GM12872 (cell line): Measurements from ENCODE around the gene TMEM196.

Experiments used
- TF ChIP-seq, protein P1 (sequence below): IDR thresholded peaks from 3 replicates; pipeline ENCODE4 v1.5.1; 2011; ENCODE audit warnings: low read depth, mild to moderate bottlenecking, low read length, moderate library complexity; ENCODE audit not compliant: insufficient read depth

The TMEM196 gene

DNA sequence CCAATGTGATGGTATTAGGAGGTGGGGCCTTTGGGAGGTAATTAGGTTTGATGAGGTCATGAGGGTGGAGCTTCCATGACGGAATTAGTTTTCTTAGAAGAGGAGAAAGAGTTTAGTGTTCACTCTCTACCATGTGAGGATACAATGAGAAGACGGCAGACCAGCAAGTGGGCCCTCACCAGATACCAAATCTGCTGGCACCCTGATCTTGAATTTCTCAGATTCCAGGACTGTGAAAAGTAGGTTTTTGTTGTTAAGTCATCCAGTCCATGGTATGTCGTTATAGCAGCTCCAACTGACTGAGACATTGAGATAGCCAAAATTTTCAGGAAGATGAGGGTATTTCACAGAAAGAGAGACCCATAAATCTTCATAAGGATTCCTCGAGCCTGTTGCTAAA is 3.6 kb upstream of the TMEM196 start:
- TF ChIP-seq, protein P1, sequence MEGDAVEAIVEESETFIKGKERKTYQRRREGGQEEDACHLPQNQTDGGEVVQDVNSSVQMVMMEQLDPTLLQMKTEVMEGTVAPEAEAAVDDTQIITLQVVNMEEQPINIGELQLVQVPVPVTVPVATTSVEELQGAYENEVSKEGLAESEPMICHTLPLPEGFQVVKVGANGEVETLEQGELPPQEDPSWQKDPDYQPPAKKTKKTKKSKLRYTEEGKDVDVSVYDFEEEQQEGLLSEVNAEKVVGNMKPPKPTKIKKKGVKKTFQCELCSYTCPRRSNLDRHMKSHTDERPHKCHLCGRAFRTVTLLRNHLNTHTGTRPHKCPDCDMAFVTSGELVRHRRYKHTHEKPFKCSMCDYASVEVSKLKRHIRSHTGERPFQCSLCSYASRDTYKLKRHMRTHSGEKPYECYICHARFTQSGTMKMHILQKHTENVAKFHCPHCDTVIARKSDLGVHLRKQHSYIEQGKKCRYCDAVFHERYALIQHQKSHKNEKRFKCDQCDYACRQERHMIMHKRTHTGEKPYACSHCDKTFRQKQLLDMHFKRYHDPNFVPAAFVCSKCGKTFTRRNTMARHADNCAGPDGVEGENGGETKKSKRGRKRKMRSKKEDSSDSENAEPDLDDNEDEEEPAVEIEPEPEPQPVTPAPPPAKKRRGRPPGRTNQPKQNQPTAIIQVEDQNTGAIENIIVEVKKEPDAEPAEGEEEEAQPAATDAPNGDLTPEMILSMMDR = no peak

DNA sequence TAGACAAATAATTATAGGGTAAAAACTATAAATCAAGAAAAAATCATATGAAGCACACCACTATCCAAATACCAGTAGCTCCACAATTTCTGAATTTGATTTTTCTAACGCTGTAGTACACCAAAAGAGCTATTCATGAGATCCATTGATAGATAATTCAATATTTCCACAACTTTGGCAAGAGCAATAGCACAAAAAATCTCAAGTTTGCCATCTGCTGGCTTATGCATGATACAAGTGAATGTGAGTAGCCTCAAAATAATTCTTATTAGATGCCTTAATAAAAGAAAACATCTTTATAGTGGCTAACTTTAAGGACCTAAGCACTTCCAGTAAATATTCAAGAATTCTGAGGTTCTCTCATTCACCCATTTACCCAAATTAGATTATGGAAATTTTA is 2.2 kb upstream of the TMEM196 start:
- TF ChIP-seq, protein P1 = no peak

DNA sequence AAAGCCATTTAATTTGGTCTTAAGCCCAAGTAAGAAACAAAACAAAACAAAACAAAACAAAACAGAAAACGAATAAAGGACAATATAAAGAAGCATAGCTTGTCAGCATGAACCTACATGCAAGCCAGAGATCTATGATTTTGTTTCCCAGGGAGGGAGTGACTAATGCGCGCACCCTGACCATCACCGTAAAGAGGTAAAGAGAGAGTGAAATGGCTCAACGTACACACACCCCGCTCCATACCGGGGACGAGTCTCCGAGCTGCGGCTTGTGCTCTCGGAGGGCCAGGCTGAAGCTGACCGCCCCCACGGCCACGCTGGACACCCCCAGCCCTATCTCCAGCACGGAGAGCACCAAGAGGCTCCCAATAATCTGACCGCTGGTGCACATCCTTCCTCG is 1.1 kb downstream of the TMEM196 start:
- TF ChIP-seq, protein P1 = no peak

DNA sequence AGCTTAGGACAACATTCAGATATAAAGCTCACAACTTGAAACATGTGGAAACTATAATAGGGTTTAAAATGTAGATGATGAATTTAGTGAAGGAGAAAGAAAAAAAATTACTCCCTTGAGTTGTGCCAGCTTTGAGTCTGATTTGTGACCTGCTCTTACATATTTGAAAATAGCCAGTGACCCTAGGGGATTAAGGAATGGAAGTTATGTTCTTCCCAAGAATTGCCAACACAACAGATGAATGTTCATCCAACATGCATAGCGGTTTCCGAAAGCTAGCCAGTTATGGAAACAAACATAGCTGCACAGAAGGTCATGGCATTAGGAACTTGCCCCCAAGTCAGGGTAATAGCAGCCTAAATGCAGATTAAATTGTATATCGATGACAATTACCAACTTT is 10.8 kb downstream of the TMEM196 start:
- TF ChIP-seq, protein P1 = no peak

DNA sequence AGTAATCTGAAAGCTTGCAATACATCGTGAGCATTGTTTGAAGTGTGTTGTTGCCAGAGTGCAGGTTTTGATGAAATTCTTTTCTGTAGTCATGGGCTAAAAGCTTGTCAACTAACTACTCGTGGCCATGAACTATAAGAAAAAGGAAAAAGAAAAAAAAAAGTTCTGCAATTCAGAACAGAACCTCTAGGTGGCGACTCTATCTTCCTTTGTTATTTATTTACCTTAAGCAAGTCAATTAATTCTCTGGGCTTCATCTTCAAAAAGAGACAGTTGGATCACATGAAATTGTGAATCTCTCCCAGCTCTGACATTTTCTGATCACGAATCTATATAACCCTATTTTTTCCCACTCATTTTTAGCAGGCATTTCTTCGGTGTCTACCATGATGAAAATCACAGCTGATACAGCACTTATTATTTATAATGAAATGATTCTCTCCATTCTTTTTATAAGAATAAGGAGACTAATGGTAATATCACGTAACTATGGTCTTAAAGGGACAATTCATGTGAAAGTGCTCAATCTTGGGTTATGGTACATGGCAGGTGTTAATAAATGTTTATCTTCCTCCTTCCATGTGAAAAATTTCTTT is 18.8 kb downstream of the TMEM196 start:
- TF ChIP-seq, protein P1 = peak; percentile 69

DNA sequence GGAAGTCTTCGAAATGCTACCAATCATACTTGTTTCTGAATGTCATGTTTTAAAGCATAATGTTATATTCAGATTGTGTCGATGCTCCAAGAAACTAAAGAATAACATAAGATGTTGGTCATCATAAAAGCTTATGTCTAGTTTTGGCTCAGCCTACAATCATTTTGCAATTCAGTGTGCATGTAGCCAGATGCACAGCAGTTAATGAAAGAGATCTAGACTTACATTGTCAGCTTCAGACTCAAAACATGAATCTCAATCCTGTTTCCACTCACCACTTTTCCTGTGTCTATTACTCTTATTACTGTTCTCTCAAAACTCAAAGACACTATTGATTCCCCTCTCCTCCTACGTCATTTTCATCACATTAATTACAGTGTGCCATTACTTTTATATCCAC is 21.4 kb downstream of the TMEM196 start:
- TF ChIP-seq, protein P1 = no peak

DNA sequence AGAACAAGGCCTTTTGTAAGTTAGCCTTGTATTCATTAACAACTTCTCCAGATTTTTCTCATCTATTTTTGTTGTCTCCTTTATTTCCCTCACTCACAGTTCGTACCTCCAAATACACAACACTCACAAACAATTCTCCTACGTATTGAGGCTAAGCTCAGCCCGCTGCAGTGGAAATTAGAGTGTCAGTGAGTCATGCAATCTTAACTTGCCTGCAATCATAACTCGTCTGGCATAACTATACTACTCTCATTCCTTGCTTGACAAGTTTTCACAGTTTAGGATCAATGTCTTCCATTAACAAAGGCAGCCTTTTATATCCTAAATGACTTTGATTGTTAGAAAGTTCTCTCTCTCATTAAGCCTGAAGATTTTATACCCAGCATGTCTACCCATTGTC is 23.8 kb downstream of the TMEM196 start:
- TF ChIP-seq, protein P1 = no peak

DNA sequence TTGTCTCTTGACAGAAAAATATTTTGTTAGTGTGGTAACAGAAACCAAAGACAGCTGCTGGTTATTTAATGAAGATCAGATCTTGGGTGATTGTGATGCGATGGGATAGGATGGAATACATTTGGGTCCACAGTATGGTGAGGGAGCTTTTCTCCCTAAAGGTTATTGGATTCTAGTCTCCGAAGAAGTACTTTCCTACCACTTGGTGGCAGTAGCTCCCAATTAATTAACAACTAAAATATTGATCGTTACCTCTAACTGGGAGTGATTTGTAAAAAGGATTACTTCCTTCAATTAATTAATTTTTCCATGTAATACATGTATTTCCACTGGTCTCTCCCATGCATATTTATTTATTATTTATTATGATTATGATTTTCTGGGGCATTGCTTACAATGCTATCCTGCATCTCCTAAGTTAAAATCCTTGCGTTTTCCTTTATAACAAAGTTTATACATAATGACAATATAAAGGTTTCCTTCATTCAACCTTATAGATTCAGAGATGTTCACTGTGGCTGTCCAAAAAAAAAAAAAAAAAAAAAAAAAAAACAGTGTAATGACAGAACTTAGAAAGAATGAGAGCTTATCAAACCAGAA is 25.6 kb downstream of the TMEM196 start:
- TF ChIP-seq, protein P1 = peak; percentile 54
